ENCODE data around the gene KCNA4.
"Not testable (repeated sequence)": the region's sequence is repeated elsewhere in the genome, so short reads cannot be mapped to it uniquely, and the experiment has no call there.

The KCNA4 gene

DNA sequence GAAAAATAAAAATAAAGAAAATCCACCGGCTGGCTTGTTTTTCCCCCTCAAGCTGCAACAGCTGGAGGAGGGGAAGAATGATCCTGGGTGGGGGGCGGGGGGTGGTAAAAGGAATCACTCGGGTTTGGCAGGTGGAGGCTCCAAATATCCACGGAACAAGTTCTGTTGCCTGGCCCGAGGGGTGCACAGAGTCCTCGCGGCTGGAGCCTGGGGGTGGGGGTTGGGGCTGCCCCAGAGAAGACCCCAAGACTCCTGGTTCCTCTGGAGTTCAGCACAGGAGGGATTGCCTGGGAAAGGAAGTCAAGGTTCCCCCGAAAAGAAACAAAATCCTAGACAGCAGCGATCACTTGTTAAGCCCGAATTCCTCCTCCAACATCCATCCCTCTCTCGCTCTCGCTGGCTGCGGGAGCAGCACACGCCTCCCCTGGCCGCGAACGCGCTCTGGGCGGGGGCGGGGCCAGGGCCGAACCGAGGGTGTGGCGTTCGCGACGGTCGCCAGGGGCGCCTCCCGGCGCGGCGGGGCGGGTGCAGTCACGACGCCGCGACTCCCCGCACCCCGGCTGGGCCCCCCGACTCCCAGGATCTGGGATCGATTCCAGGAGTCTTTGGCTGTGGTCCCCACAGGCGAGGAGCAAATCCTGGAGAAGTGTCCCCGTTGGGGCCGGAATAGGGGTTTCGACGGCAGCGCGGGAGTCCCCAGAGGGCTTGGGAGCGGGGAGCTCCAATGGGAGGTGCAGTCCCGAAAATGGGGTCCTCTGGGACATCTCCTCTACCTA is at the start of gene KCNA4:
Gene KCNA4 (minus strand): TSS at position 443 of the 776 bp plus-strand sequence. CDS start 4,352 bp downstream, outside the sequence.
- no peak for DNase-seq (ENCODE audit: low spot score)

DNA sequence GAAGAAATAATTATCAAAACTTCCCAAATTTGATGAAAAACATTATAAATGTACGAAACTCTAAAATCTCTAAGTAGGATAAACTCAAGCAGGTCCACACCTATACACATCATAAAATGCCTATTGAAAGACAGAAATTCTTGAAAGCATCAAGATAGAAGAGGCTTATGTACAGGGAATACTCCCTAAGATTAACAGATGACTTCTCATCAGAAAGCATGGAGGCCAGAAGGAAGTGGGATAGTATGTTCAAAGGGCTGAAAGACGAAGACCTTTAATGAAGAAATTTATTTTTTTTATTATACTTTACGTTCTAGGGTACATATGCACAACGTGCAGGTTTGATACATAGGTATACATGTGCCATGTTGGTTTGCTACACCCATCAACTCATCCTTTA is 45.3 kb upstream of the KCNA4 start:
- DNase-seq (ENCODE audit: low spot score): no peak

DNA sequence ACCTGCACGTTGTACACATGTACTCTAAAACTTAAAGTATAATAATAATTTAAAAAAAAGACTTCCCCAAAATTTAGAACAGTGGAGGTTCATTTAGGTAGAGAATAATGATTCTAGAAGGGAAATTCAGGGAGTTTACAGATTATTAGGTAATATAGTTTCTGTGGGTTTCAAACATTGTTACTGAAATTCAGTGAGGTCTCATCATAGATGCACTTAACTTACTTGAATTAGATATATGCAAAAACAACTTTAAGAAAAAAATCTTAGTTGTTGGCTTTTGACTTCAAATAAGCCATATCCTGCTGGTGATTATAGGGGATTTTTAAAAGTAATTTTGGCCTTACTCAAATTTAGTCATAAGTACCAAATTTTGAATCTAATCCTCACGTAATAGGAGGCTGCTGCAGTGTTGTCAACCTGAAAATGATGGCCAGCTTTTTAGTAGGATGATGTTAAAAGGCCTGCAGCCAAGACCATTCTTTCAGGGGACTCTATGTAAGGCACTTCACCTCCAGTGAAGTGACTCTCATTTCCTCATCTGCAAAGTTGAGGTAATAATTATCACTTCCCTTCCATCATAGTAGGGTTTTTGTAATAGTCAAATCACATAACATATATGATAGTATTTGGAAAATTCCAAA is 42.5 kb upstream of the KCNA4 start:
- no peak for DNase-seq (ENCODE audit: low spot score)

DNA sequence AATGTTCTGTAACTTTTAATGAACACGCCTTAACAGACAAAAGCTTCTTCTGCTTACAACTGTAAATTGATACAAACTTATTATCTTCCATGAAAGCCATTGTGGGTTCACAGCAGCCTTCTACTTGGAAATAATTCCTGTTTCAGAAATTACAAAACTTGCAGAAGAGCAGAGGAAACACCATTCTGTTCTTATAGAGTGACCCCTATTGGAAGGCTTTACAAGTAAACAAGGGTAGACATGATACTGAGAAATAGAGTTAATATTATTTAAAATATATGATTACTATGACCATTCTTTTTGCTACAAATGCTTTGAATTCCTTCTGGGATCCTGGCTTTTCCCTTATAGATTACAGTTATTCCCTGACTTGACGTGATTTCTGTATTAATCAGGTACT is 32.4 kb upstream of the KCNA4 start:
- no peak for DNase-seq (ENCODE audit: low spot score)

DNA sequence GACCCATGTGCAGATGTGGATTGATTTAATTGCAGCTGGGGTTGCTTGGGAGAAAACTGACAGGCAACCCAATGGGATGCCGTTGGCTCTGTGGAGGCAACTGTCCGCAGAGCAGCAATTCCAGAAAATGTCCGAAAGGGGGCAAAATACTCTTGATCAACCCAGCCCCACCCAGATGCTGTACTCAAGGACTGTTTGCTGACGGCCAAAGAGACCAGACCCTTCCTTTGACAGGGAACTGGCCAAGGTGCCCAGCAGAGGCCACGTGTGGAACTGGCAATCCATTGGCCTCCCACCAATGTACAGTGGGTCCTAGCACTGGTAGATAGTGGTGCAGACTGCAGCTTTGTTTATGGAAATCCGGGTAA is 29.7 kb upstream of the KCNA4 start:
- DNase-seq (ENCODE audit: low spot score): peak; percentile 6

DNA sequence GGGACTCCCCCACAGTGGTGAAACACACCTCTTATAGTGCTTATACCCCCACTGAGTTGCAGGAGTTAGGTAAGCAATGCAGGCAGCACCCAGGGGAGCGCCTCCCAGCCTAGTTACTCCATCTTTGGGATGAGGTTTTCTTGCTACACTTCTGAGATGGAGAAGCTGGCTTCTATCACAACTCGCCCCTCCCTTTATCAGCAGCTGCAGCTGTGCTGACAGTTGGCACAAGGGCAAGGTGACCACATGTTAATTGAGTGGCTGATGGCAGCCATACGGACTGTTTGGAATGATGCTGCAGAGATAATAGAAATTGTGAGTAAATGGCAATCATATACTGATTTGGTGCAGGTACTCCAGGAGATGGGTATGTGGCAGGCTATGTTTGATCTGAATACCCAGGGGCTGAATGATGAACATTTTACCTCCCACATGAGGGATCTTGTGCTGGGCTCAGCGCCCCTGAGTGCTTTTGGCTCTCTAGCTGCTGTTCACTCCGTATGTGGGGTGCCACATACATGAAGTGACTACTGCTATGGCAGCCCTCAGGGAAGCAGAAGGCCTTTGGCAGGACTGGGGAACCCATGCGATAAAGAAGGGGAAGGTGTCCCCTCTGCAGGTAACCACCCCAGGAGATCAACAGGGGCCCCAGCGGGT is 29.2 kb upstream of the KCNA4 start:
- no peak for DNase-seq (ENCODE audit: low spot score)

DNA sequence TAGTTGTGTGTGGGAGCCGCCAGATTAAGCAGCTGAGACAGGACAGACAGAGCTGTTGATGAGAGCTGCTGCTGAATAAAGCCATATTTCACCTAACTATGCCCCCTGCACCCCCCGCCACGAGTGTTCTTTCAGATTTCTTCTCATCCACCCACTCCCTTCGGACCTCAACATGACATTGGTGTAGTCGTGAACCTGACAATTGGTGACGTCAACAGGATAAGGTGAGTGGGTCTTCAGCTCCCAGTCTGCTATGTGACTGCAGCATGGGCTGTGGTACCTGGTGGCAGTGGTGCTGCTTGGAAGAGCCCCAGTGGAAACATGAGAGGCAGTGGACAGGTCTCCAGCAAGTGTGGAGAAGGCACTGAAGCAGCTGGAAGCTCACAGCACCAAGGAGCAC is 28.3 kb upstream of the KCNA4 start:
- no peak for DNase-seq (ENCODE audit: low spot score)

DNA sequence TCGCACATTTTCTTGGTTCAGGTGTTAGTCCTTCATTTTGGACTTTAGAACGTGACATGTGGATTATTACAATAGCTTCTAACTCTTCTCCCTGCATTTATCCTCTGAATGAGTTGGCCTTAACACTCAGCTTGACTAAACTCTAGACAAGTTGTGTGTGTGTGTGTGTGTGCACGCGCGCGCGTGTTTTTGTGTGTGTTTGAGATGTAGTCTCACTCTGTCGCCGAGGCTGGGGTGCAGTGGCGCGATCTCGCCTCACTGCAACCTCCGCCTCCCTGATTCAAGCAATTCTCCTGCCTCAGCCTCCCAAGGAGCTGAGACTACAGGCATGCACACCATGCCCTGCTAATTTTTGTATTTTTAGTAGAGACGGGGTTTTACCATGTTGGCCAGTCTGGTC is 24.3 kb upstream of the KCNA4 start:
- DNase-seq (ENCODE audit: low spot score): no peak

DNA sequence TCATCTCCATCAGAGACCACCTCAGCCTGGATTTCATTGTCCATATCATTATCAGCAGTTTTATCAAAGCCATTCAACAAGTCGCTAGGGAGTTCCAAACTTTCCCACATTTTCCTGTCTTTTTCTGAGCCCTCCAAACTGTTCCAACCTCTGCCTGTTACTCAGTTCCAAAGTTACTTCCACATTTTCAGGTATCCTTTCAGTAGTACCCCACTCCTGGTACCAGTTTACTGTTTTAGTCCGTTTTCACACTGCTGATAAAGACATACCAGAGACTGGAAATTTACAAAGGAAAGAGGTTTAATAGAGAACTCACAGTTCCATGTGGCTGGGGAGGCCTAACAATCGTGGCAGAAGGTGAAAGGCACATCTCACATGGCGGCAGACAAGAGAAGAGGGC is 17.9 kb upstream of the KCNA4 start:
- DNase-seq (ENCODE audit: low spot score): not testable (repeated sequence)

DNA sequence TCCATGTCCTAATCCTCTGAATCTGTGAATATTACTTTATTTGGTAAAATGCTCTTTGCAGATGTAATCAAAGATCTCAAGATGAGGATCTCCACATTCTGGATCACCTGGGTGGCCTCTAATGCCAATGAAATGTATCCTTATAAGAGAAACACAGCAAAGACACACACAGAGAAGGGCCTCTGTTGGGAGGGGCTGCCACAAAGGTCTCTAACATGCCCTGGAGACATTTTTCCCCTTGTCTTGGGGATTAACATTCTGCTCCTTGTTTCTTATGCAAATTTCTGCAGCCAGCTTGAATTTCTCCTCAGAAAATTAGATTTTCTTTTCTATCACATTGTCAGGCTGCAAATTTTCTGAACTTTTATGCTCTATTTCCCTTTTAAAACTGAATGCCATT is 17.3 kb upstream of the KCNA4 start:
- DNase-seq (ENCODE audit: low spot score): not testable (repeated sequence)

DNA sequence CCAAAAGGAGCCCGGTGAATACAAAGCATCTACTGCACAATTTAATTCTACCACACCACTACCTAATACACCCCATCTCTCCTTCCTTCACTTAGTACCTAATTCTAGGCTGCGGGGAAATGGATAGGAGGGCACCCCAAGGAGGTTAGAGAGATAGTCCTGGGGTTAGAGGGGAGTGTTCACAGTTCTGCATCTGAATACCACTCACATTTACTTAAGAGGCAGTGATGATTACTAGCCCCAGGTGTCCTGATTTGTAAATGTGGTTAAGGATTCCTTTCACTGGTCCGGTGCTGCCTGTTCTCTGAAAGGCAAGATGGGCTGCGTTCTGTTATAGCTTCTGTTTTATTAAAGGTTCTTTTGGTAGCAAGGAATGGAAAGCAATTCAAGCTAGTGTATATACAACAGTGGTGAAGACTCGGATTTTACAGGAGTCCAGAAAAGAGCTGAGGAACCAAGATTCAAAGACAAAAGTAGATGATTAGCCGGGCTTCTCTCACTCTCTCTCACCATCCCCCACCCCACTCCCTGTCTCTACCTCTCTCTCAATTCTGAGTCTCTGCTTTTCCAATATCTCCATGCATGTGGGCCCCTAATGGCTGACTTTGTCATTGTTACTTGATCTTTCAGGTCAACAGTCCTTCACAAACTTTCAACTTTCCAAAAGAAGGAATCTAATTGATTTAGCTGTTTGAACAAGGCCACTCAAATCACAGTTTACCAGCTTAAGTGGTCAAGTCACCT is 8.7 kb upstream of the KCNA4 start:
- no peak for DNase-seq (ENCODE audit: low spot score)

DNA sequence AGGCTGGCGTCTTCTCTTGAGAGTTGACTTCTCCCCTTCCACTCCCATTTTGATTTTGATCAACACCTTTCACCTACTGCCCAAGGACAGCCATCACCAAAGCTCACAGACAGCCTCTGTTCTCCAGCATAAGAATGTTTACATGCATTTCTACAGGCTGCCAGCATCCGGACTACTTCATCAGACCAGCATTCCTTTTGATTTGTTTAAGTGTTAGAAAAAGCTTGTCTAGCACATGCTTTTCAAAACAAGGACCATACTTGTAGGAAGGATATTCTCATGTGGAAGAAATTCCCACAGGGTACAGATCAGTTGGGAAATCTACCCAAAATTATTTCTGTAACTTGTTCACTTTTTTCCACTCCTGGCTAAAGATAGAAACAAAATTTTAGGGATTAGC is 6.2 kb upstream of the KCNA4 start:
- DNase-seq (ENCODE audit: low spot score): no peak

DNA sequence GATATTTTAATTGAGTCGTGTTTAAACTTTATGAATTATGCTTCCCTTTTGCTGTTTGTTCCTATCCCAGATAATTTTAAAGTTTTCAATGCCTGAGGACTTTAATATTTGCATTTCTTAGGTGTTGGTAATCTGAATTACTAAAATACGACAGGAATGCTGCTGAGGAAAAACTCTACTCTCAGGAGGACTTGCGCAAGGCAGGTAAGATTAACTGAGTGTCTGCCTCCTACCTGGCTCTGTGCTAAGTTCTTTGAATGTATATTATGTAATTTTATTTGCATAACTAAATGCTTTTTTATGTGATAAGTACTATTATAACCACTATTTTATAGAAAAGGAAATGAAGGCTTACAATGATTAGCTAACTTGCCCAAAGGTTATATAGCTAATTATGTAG is 2.7 kb upstream of the KCNA4 start:
- no peak for DNase-seq (ENCODE audit: low spot score)

DNA sequence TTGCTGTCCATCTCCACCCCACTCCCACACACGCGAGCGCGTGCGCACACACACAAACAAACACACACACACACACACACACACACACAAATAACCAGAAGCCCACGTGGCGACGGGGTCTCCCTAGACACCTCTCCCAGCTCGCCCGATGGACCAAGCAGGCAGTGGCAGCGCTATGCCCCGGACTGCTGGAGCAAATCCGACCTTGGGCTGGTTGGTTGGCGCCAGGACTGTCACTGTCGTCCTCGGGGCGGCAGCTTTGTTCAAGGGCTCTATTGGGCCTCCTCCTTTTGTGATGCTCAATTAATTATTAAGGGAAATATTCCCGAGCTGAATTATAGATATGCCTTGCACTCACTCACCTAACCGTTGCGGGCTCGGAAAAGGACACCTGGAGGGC is 1.7 kb upstream of the KCNA4 start:
- no peak for DNase-seq (ENCODE audit: low spot score)

DNA sequence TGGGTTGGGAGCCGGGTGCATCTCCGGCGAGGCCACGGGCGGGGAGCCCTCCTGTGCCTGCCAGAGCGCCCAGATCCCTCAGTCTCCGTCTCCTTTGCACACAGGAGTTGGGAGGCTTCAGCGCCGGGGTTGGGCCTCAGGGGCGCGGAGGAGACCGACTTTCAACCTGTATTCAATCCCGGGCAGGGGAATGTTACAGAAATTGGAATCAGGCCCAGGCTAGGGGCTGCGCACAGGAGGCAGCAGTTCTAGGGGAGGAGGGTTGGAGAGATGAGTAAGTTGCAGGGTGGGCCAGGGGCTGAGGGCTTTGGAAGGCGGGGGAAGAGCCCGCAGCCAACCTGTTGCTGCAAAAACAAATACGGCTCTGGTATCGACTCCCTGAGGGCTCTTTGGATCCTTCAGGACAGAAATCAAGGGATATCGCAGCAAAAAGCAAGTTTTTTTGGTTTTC is 640 bp upstream of the KCNA4 start:
- no peak for DNase-seq (ENCODE audit: low spot score)

DNA sequence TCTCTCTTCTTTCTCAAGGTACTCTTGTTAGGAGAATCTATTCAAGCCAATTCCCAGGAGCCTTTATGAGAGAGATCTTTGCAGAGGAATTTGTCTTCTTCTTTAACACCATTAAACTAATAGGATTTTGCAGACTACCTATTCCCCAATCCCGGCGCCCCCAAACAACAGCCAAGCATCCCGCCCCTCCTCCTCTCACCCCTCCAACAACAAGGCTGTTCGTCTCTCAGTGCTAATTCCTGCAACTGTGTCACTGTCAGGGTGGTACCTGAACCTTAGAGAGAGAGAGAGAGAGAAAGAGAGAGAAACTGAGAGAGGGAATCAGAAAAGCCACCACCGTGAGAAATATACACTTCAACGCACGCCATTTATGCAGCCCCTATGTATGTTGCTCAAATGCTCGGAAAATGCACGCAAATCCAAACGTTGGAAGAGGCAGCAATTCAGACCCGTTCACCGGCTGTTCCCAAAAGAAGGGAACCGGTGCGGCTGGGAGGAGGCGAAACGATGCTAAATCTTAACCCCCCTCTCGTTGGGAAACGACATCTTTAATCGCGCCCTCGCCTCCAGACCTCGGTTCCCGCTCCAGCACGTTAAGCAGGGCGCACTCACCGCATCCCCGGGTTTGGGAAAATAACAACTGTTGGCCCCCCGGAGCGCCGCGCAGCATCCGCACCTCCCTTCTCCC is 961 bp downstream of the KCNA4 start:
- no peak for DNase-seq (ENCODE audit: low spot score)

DNA sequence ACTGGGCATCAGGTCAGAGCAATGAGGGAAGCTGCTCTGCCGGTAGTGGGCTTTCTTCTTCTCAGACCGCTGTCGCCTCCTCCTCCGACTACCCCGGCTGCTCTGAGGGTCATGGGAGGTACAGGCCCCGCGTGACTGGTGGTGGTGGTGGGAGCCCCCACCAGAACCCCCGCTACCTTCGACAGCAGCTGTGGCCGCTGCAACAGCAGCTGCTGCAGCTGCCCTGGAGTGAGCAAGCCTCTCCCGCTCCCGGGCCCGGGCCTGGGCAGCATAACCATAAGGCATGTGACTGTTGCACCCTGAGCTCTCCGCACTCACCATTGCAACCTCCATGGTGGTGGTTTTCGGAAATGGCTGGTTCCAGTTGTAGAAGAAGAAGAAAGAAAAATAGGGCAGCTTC is 4.5 kb downstream of the KCNA4 start:
- no peak for DNase-seq (ENCODE audit: low spot score)

DNA sequence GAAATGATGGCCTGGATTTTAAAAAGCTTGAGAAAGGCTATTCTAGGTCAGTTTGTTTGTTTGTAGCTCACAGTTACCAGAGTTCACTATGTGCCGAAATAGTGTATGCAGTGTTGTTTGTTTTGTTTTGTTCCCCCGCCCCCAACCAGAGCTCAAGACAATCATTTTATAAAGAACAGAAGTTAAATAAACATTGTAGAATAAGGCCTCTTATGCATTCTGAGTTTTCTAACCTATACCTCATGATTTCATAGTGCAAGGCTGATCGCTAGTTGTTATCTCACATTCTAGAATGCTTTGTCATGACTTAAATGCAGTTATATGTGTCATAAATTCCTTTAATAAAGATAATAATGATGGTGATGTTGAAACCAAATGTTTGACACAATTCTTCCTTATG is 7.8 kb downstream of the KCNA4 start:
- no peak for DNase-seq (ENCODE audit: low spot score)

DNA sequence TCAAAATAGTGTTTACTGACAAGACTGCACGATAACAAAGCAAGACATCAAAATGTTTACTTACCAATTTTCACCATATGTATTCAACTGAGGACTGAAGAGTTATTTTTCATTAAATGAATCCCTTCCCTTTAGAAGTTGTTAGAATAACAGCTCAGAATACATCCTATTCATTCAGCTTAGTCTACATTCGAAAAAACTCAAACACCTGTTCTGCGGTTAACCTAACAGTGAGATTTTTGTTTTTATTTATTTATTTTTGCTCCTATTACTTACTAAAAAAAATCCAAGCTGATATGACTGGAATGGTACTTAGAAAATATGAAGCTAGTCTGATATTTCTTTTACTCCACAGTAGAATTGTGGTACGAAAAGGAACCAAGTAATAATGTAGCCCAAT is 10.0 kb downstream of the KCNA4 start:
- no peak for DNase-seq (ENCODE audit: low spot score)

DNA sequence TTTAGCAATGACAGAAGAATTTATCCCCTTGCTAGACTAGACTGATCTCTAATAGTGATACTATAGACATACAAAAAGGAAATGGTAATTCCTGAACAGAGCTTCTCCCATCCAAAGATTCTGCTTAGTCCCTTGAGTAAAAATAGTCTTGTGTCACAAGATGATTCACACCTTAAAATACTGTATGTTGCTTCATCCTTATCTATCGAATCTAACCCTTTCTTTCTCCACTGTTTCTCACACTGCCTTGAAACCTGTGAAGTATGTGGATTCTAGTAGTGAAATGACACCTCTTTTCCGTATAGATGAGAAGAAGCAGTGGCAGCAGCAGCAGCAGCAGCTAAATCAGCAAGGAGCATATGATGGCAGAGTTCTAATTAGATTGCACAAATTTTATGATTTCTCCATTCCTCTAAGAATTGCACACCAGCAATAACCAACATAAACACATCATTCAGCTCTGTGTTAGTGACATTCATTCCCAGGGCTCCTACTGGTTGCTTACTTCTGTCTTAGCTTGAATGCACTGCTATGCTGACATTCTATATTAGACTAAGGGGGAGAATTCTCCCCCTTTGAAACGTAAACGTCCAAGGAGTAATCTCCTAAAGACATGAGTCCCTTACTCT is 14.6 kb downstream of the KCNA4 start:
- no peak for DNase-seq (ENCODE audit: low spot score)

DNA sequence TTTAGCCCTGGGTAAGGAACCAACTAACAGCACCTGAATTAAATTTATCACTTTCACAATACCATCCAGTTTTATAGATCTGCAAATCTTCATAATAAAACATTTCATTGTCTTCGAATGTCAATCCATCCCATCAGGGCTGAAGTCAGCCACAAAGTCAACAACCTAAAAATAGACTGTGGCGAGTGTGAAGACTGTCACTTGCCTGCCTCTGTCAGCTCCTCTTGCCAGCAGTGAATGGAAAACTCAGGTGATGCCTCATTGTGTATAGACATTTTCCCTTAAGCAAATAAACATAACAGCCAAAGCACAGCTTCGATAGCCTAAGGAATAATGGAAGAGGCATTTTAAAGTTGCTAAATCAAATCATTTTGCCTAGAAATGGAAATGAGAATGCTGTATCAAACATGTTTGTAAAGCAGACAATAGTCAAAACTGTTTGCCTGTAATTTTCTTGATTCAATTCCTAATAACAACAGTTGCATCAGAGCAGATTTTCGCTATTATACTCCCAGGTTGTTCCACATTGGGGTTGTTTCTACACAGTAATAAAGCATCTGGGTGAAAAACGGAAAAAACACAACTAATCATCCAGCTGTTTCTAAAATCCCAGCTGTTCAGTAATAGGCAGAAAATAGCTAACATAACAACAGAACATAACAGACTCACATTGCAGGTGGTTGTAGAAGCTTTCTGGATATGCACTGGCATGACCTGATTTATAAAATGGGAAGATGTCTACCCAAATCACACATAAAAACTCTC is 15.7 kb downstream of the KCNA4 start:
- DNase-seq (ENCODE audit: low spot score): no peak
